SK-N-SH (cell line): ENCODE results near the gene DDX54. TPM values are rescaled to one million over a fixed set of nuclear protein-coding genes. Genes with fewer than 3 reads are reported as not detected.

Experiments used
- CTCF ChIA-PET: fragments of 300-600, 350-600 bp; formaldehyde crosslinking; extraction: SDS; loops from one replicate; lab custom pipeline; 2021; lab: Yijun Ruan, JAX
- POLR2A ChIA-PET: fragments of 350-600 bp; sonication (Branson Sonifier 250); formaldehyde crosslinking; extraction: SDS; loops from one replicate; lab custom pipeline; 2020; ENCODE audit warnings: antibody characterized with exemption, inconsistent platforms; lab: Yijun Ruan, JAX
- DNase-seq: peaks from one replicate; pipeline ENCODE4 v3.0.0; 2012
- H2AFZ ChIP-seq: fragments of 200-600 bp; sonication (generic); 2 replicates; pipeline ENCODE4 v1.8.1; 2016; ENCODE audit warnings: antibody characterized with exemption, mild to moderate bottlenecking, low read depth
- H3F3A ChIP-seq: fragments of 200-600 bp; sonication (generic); replicated peaks from 2 replicates; pipeline ENCODE3; 2016; ENCODE audit warnings: antibody characterized with exemption, mild to moderate bottlenecking; ENCODE audit not compliant: insufficient read depth
- H3K27ac ChIP-seq, 2 experiments: fragments of 200-500 bp in 1 of 2; fragments of 200-600 bp in 1 of 2; sonication (Bioruptor generic) in 1 of 2; sonication (generic), shearing (Covaris generic) in 1 of 2; 2 replicates each; pipeline versions ENCODE4 v1.5.1 to v1.6.1; 2014 to 2016; ENCODE audit warnings: low read depth in 2 of 2, inconsistent platforms in 1 of 2, low read length in 1 of 2, mild to moderate bottlenecking in 1 of 2, mixed read lengths in 1 of 2
- H3K27me3 ChIP-seq: fragments of 200-600 bp; sonication (generic), shearing (Covaris generic); 2 replicates; pipeline ENCODE4 v1.6.1; 2016; ENCODE audit warnings: mixed run types; ENCODE audit not compliant: insufficient read depth
- H3K36me3 ChIP-seq, 2 experiments: fragments of 200-500 bp in 1 of 2; fragments of 200-600 bp in 1 of 2; sonication (Bioruptor generic) in 1 of 2; sonication (generic) in 1 of 2; replicated peaks in 1 of 2; 2 replicates each; pipeline versions ENCODE3 to v1.5.1; 2014 to 2016; ENCODE audit warnings: low read length in 1 of 2, mild to moderate bottlenecking in 1 of 2; ENCODE audit not compliant: insufficient read depth in 2 of 2, control insufficient read depth in 1 of 2
- H3K4me1 ChIP-seq, 2 experiments: fragments of 200-500 bp in 1 of 2; fragments of 200-600 bp in 1 of 2; sonication (Bioruptor generic) in 1 of 2; sonication (generic), shearing (Covaris generic) in 1 of 2; 2 replicates each; pipeline versions ENCODE4 v1.5.1 to v1.6.1; 2014 to 2016; ENCODE audit warnings: low read depth in 1 of 2, low read length in 1 of 2, mixed run types in 1 of 2; ENCODE audit not compliant: insufficient read depth in 2 of 2, control insufficient read depth in 1 of 2
- H3K4me2 ChIP-seq: fragments of 200-600 bp; sonication (generic), shearing (Covaris generic); 2 replicates; pipeline ENCODE4 v1.6.1; 2017; ENCODE audit warnings: mixed run types
- H3K4me3 ChIP-seq, 2 experiments: fragments of 200-500 bp in 1 of 2; fragments of 200-600 bp in 1 of 2; sonication (Bioruptor generic) in 1 of 2; sonication (generic), shearing (Covaris generic) in 1 of 2; 2 replicates each; pipeline versions ENCODE4 v1.5.1 to v1.8.1; 2014 to 2016; ENCODE audit warnings: low read depth in 2 of 2, inconsistent platforms in 1 of 2, low read length in 1 of 2, mild to moderate bottlenecking in 1 of 2, mixed read lengths in 1 of 2, moderate library complexity in 1 of 2
- H3K79me2 ChIP-seq: fragments of 200-600 bp; sonication (generic); 2 replicates; pipeline ENCODE4 v1.8.1; 2017; ENCODE audit warnings: mild to moderate bottlenecking; ENCODE audit not compliant: insufficient read depth
- H3K9ac ChIP-seq: fragments of 200-600 bp; sonication (generic); 2 replicates; pipeline ENCODE4 v1.6.1; 2017; ENCODE audit warnings: mixed run types
- H3K9me2 ChIP-seq: fragments of 200-600 bp; sonication (generic); 2 replicates; pipeline ENCODE4 v1.6.1; 2017; ENCODE audit warnings: mixed run types
- H3K9me3 ChIP-seq: fragments of 200-600 bp; sonication (generic); 2 replicates; pipeline ENCODE4 v1.6.1; 2017; ENCODE audit warnings: mixed run types, mild to moderate bottlenecking, moderate library complexity
- H4K20me1 ChIP-seq: fragments of 200-600 bp; sonication (generic); 2 replicates; pipeline ENCODE4 v1.6.1; 2017; ENCODE audit warnings: mild to moderate bottlenecking, mixed run types; ENCODE audit not compliant: insufficient read depth
- CHD2 ChIP-seq: fragments of 150-350 bp; IDR thresholded peaks from 2 replicates; pipeline ENCODE4 v1.6.1; 2018; ENCODE audit warnings: low read length; ENCODE audit not compliant: partially characterized antibody
- CTCF ChIP-seq: fragments of 200-600 bp; sonication (generic); IDR thresholded peaks from 2 replicates; pipeline ENCODE4 v1.6.1; 2017; ENCODE audit warnings: antibody characterized with exemption, mild to moderate bottlenecking, moderate library complexity
- EZH2phosphoT487 ChIP-seq: fragments of 200-600 bp; sonication (generic); IDR thresholded peaks from 2 replicates; pipeline ENCODE4 v1.6.1; 2017; ENCODE audit warnings: low read depth, mixed run types, mild to moderate bottlenecking, antibody characterized with exemption, moderate library complexity, borderline replicate concordance
- FOSL2 ChIP-seq: IDR thresholded peaks from 2 replicates; pipeline ENCODE4 v1.4.0; 2012; ENCODE audit warnings: low read depth, mild to moderate bottlenecking, moderate library complexity, borderline replicate concordance
- FOXM1 ChIP-seq: IDR thresholded peaks from 2 replicates; pipeline ENCODE4 v1.4.0; 2012; ENCODE audit warnings: low read depth, mild to moderate bottlenecking
- GATA2 ChIP-seq: sonication (generic); formaldehyde crosslinking; IDR thresholded peaks from 2 replicates; pipeline ENCODE4 v1.5.0; 2020; ENCODE audit warnings: mild to moderate bottlenecking, missing genetic modification reagents
- JUND ChIP-seq: IDR thresholded peaks from 2 replicates; pipeline ENCODE4 v1.4.0; 2012
- NFIC ChIP-seq: IDR thresholded peaks from 2 replicates; pipeline ENCODE4 v1.4.0; 2012; ENCODE audit warnings: borderline replicate concordance
- NRF1 ChIP-seq: IDR thresholded peaks from 2 replicates; pipeline ENCODE4 v1.6.1; 2012; ENCODE audit warnings: low read depth, mild to moderate bottlenecking, low read length
- RAD21 ChIP-seq: IDR thresholded peaks from 2 replicates; pipeline ENCODE4 v1.6.1; 2012; ENCODE audit warnings: mild to moderate bottlenecking, low read length
- RCOR1 ChIP-seq: fragments of 150-350 bp; IDR thresholded peaks from 2 replicates; pipeline ENCODE4 v1.6.1; 2017; ENCODE audit warnings: antibody characterized with exemption, low read length
- RFX5 ChIP-seq: IDR thresholded peaks from 2 replicates; pipeline ENCODE4 v1.6.1; 2012; ENCODE audit warnings: mild to moderate bottlenecking, improper control_type of control experiment, low read length
- RXRA ChIP-seq: IDR thresholded peaks from 2 replicates; pipeline ENCODE4 v1.4.0; 2012; ENCODE audit warnings: low read depth, mild to moderate bottlenecking, borderline replicate concordance
- TAF1 ChIP-seq: IDR thresholded peaks from 2 replicates; pipeline ENCODE4 v1.6.1; 2012; ENCODE audit warnings: low read depth, mild to moderate bottlenecking, low read length, moderate library complexity, borderline replicate concordance
- TCF12 ChIP-seq: IDR thresholded peaks from 2 replicates; pipeline ENCODE4 v1.4.0; 2012
- YY1 ChIP-seq: IDR thresholded peaks from 2 replicates; pipeline ENCODE4 v1.4.0; 2012; ENCODE audit warnings: low read depth, mild to moderate bottlenecking
- WGBS: methylation state at CpG from one replicate; pipeline ENCODE4 v1.1.6; 2017; ENCODE audit warnings: low lambda C conversion rate; 5-methylcytosine and 5-hydroxymethylcytosine counted together
- polyA plus RNA-seq, 3 experiments: library from polyadenylated mRNA; depleted of rRNA; stranded (reverse); fragments of >200 nt; gene quantifications; 2 replicates each; pipeline ENCODE4 v1.2.3, GENCODE V29; 2012
- TF ChIP-seq, protein P1 (sequence below): IDR thresholded peaks from 2 replicates; pipeline ENCODE4; 2012

The DDX54 gene
- polyA plus RNA-seq, 1 of the 3 experiments (the other 2 are of a cell fraction) = 69.9 TPM

GRCh38 chr12:113224955-113225354, 39.7 kb upstream of the DDX54 start:
- no peaks in the 10 kb centered on the region for H3K27me3 ChIP-seq
- 100% methylated on average over 4 of the region's 4 CpGs for WGBS
- no peak overlapping the region for H3K4me2 ChIP-seq
- H3K79me2 ChIP-seq = peaks cover 23% of the 10 kb centered on the region; the same call in 1 of the 2 replicates
- no peak overlapping the region for H3K27ac ChIP-seq
- no peak overlapping the region for H3K9ac ChIP-seq
- CTCF ChIA-PET = interaction anchor here (0.9 to 1.4 kb wide), 4 partner anchors 12 to 86 kb away, joined by 3 read pairs; no protein-coding TSS in a partner anchor
- H4K20me1 ChIP-seq = no peaks in the 10 kb centered on the region
- TF ChIP-seq NRF1 (no peak), FOSL2 (no peak), NFIC (no peak), TCF12 (no peak), RAD21 (no peak), RCOR1 (no peak), TAF1 (no peak), FOXM1 (no peak), JUND (no peak), RXRA (no peak), RFX5 (no peak), GATA2 (no peak), YY1 (no peak), CHD2 (no peak), EZH2phosphoT487 (no peak), CTCF (no peak)
- TF ChIP-seq, protein P1, sequence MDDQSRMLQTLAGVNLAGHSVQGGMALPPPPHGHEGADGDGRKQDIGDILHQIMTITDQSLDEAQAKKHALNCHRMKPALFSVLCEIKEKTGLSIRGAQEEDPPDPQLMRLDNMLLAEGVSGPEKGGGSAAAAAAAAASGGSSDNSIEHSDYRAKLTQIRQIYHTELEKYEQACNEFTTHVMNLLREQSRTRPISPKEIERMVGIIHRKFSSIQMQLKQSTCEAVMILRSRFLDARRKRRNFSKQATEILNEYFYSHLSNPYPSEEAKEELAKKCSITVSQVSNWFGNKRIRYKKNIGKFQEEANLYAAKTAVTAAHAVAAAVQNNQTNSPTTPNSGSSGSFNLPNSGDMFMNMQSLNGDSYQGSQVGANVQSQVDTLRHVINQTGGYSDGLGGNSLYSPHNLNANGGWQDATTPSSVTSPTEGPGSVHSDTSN = no peak
- no peak overlapping the region for H3K4me3 ChIP-seq
- peaks cover 14 to 15% of the 10 kb centered on the region in 2 experiments; a peak in 3 of 4 replicates for H3K4me1 ChIP-seq
- no peaks in the 10 kb centered on the region for H3K9me2 ChIP-seq
- H2AFZ ChIP-seq = no peak overlapping the region
- DNase-seq = no peak
- peaks cover 22% of the 10 kb centered on the region for H3F3A ChIP-seq
- H3K36me3 ChIP-seq = peaks cover 0 to 6% of the 10 kb centered on the region in 2 experiments
- POLR2A ChIA-PET = no interaction called here
- no peaks in the 10 kb centered on the region for H3K9me3 ChIP-seq
